H9 (cell line): Measurements from ENCODE around the gene SLC39A1. TPM values are rescaled to one million over a fixed set of nuclear protein-coding genes. Genes with fewer than 3 reads are reported as not detected.

Experiments used
- DNase-seq: peaks from one replicate; pipeline ENCODE4 v3.0.0-alpha.2; 2017
- H2AFZ ChIP-seq: one replicate; pipeline ENCODE4 v1.6.1; 2013; ENCODE audit warnings: mild to moderate bottlenecking, low read length, control low read depth, moderate library complexity
- H2AK5ac ChIP-seq: 2 replicates; pipeline ENCODE4 v1.6.1; 2013; ENCODE audit warnings: low read length, control low read depth, mixed read lengths; ENCODE audit not compliant: insufficient read length
- H2BK120ac ChIP-seq: one replicate; pipeline ENCODE4 v1.6.1; 2013; ENCODE audit warnings: low read depth, mild to moderate bottlenecking, low read length, control low read depth, inconsistent platforms; ENCODE audit not compliant: poor library complexity, severe bottlenecking
- H2BK12ac ChIP-seq: 2 replicates; pipeline ENCODE4 v1.6.1; 2013; ENCODE audit warnings: low read length, control low read depth, mixed read lengths, low read depth; ENCODE audit not compliant: insufficient read length
- H2BK15ac ChIP-seq: 2 replicates; pipeline ENCODE4 v1.6.1; 2013; ENCODE audit warnings: low read depth, low read length, control low read depth
- H2BK20ac ChIP-seq: one replicate; pipeline ENCODE4 v1.6.1; 2013; ENCODE audit warnings: low read depth, mild to moderate bottlenecking, low read length, control low read depth, inconsistent platforms; ENCODE audit not compliant: poor library complexity, severe bottlenecking
- H2BK5ac ChIP-seq: 2 replicates; pipeline ENCODE4 v1.6.1; 2013; ENCODE audit warnings: low read length, control low read depth, mixed read lengths; ENCODE audit not compliant: insufficient read length
- H3K14ac ChIP-seq: 2 replicates; pipeline ENCODE4 v1.6.1; 2013; ENCODE audit warnings: low read length, control low read depth; ENCODE audit not compliant: insufficient read depth
- H3K18ac ChIP-seq: 2 replicates; pipeline ENCODE4 v1.6.1; 2013; ENCODE audit warnings: low read depth, mild to moderate bottlenecking, mixed read lengths, low read length, control low read depth; ENCODE audit not compliant: insufficient read length
- H3K23ac ChIP-seq: 2 replicates; pipeline ENCODE4 v1.6.1; 2013; ENCODE audit warnings: low read length, control low read depth, mixed read lengths, low read depth; ENCODE audit not compliant: insufficient read length
- H3K23me2 ChIP-seq: 2 replicates; pipeline ENCODE4 v1.6.1; 2013; ENCODE audit warnings: low read depth, mild to moderate bottlenecking, mixed read lengths, low read length, control low read depth; ENCODE audit not compliant: insufficient read length, poor library complexity, severe bottlenecking
- H3K27ac ChIP-seq: 2 replicates; pipeline ENCODE4 v1.5.1; 2013; ENCODE audit warnings: low read length, control low read depth, mixed read lengths, low read depth; ENCODE audit not compliant: insufficient read length
- H3K27me3 ChIP-seq: 2 replicates; pipeline ENCODE4 v1.6.1; 2013; ENCODE audit warnings: low read length, control low read depth, inconsistent platforms; ENCODE audit not compliant: insufficient read depth
- H3K4ac ChIP-seq: 2 replicates; pipeline ENCODE4 v1.6.1; 2013; ENCODE audit warnings: low read depth, mild to moderate bottlenecking, control low read depth, inconsistent platforms, low read length, moderate library complexity
- H3K4me1 ChIP-seq: 2 replicates; pipeline ENCODE4 v1.6.1; 2013; ENCODE audit warnings: low read length, control low read depth, inconsistent platforms; ENCODE audit not compliant: insufficient read depth
- H3K4me2 ChIP-seq: 2 replicates; pipeline ENCODE4 v1.6.1; 2013; ENCODE audit warnings: low read length, control low read depth, mixed read lengths; ENCODE audit not compliant: insufficient read length, insufficient read depth
- H3K56ac ChIP-seq: 2 replicates; pipeline ENCODE4 v1.6.1; 2013; ENCODE audit warnings: low read depth, mild to moderate bottlenecking, mixed read lengths, low read length, control low read depth; ENCODE audit not compliant: insufficient read length
- H3K79me1 ChIP-seq: 2 replicates; pipeline ENCODE4 v1.6.1; 2013; ENCODE audit warnings: low read depth, mild to moderate bottlenecking, moderate library complexity, low read length, control low read depth, inconsistent platforms; ENCODE audit not compliant: insufficient read depth, poor library complexity, severe bottlenecking
- H3K79me2 ChIP-seq: 2 replicates; pipeline ENCODE4 v1.6.1; 2013; ENCODE audit warnings: low read length, control low read depth, inconsistent platforms; ENCODE audit not compliant: insufficient read depth
- H3K9ac ChIP-seq: 2 replicates; pipeline ENCODE4 v1.6.1; 2013; ENCODE audit warnings: low read length, control low read depth, mixed read lengths; ENCODE audit not compliant: insufficient read length; ENCODE audit errors: extremely low read depth
- H3K9me3 ChIP-seq: one replicate; pipeline ENCODE4 v1.6.1; 2013; ENCODE audit warnings: low read depth, low read length, inconsistent platforms; ENCODE audit not compliant: control insufficient read depth
- H3T11ph ChIP-seq: one replicate; pipeline ENCODE4 v1.6.1; 2013; ENCODE audit warnings: mild to moderate bottlenecking, low read length, control low read depth, inconsistent platforms
- H4K20me1 ChIP-seq: one replicate; pipeline ENCODE4 v1.6.1; 2013; ENCODE audit not compliant: control insufficient read depth, insufficient read length, insufficient read depth
- H4K5ac ChIP-seq: 2 replicates; pipeline ENCODE4 v1.6.1; 2013; ENCODE audit warnings: low read depth, mild to moderate bottlenecking, mixed read lengths, low read length, control low read depth; ENCODE audit not compliant: insufficient read length
- H4K8ac ChIP-seq: replicated peaks from 2 replicates; pipeline ENCODE4 v1.6.1; 2013; ENCODE audit warnings: low read length, control low read depth, mixed read lengths, low read depth; ENCODE audit not compliant: insufficient read length
- H4K91ac ChIP-seq: 2 replicates; pipeline ENCODE4 v1.6.1; 2013; ENCODE audit warnings: low read depth, mild to moderate bottlenecking, moderate library complexity, mixed read lengths, low read length, control low read depth; ENCODE audit not compliant: insufficient read length
- H3K27ac Mint-ChIP-seq, 3 experiments: 2 replicates in 2 of 3; 3 replicates in 1 of 3; pipeline ENCODE4 v1.8.0; 2020 to 2021; ENCODE audit warnings: mixed read lengths in 3 of 3, mild to moderate bottlenecking in 1 of 3, moderate library complexity in 1 of 3
- H3K27me3 Mint-ChIP-seq: 2 replicates; pipeline ENCODE4 v1.8.0; 2021; ENCODE audit warnings: low read depth, mild to moderate bottlenecking, moderate library complexity, mixed read lengths
- H3K36me3 Mint-ChIP-seq, 3 experiments: 2 replicates in 2 of 3; 3 replicates in 1 of 3; pipeline ENCODE4 v1.8.0; 2020 to 2021; ENCODE audit warnings: low read depth in 3 of 3, mixed read lengths in 3 of 3; ENCODE audit not compliant: insufficient read depth in 1 of 3
- H3K4me1 Mint-ChIP-seq, 2 experiments: 2 replicates each; pipeline ENCODE4 v1.8.0; 2020; ENCODE audit warnings: mixed read lengths in 2 of 2
- H3K4me3 Mint-ChIP-seq, 2 experiments: 2 replicates in 1 of 2; 3 replicates in 1 of 2; pipeline ENCODE4 v1.8.0; 2020 to 2021; ENCODE audit warnings: mild to moderate bottlenecking in 2 of 2, mixed read lengths in 2 of 2, moderate library complexity in 1 of 2
- H3K9me3 Mint-ChIP-seq, 2 experiments: 2 replicates in 1 of 2; 3 replicates in 1 of 2; pipeline ENCODE4 v1.8.0; 2020; ENCODE audit warnings: mild to moderate bottlenecking in 2 of 2, mixed read lengths in 2 of 2, moderate library complexity in 1 of 2
- WGBS: extraction: QIAGEN DNeasy Blood & Tissue Kit; methylation state at CpG from one replicate; pipeline ENCODE4 v1.1.7; 2013; ENCODE audit warnings: missing lambda C conversion rate, low lambda C conversion rate, mixed read lengths; ENCODE audit not compliant: insufficient read length; ENCODE audit errors: extremely low coverage; 5-methylcytosine and 5-hydroxymethylcytosine counted together
- total RNA-seq: library from RNA; stranded (reverse); gene quantifications from 2 replicates; pipeline ENCODE4 v1.2.1, GENCODE V29; 2021
- TF ChIP-seq, protein P1 (sequence below): fragments of 200-600 bp; sonication (generic); conservative IDR thresholded peaks from 3 replicates; pipeline ENCODE4 v1.8.0; 2021; ENCODE audit warnings: antibody characterized with exemption, mild to moderate bottlenecking

Gene SLC39A1
- total RNA-seq, 1 experiment from 2014 or later, result 161 TPM

DNA sequence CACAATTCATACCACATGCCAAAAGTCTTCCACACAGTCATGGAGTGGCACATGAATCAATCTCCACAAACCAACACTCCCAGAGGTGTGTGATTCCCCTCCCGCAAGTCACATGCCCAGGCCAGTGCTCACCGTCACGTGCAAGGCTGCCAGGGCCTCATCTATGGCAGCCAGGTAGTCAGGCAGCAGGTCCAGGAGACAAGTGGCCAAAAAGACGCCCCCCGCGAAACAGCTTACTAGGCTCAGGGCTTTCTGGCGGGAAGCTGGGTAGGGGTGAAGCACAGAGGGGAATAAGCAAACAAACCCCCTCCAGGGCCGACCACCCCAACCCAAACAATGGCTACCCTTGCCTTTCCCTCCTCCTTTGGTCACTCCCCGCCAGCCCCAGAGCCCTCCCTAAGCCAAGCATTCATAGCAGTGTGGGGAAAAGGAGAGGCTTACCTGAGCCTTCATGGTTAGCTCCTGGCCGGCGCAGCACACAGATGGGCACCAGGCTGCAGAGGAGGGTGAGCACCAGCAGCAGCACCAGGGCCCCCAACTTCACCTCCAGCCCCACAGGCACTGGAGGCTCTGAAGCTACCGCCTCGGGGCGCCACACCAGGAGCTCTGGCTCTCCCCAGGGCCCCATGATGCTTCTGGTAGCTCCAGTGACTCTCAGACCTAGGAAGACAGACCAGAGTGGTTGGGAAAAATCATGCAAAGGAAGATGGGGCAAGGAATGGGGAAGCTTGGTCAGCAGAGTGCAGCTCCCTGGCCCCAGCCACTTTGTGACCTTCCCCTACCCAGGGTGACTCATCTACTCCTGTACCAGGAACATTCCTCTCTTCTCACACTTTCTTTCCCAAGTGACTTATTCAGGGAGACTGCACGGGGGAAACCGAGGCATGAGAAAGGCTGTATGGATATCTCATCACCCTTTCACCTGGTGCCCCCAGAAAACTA is 978 bp downstream of the SLC39A1 start:
- H3K4me3 Mint-ChIP-seq, result peak overlapping the region; percentile 89 to 94
- no CpG with 5 or more reads among the region's 16 CpGs for WGBS

More for the DNA sequence above, 978 bp downstream of the SLC39A1 start:
- Histone ChIP-seq H4K20me1 (no peaks in the 10 kb centered on the region), H3K9ac (peak overlapping the region; percentile 96), H3K56ac (no peak overlapping the region), H3K23ac (no peak overlapping the region), H3K79me2 (peaks cover 21% of the 10 kb centered on the region; the same call in 1 of the 2 replicates), H3K18ac (peak overlapping the region; percentile 42), H2BK120ac (no peak overlapping the region), H4K8ac (no peak overlapping the region), H4K91ac (no peak overlapping the region), H3K4ac (no peak overlapping the region), H2AFZ (no peak overlapping the region), H3T11ph (no peak overlapping the region), H4K5ac (no peak overlapping the region), H2BK12ac (no peak overlapping the region), H3K23me2 (peaks cover 29% of the 10 kb centered on the region), H3K14ac (no peak overlapping the region), H3K79me1 (peaks cover 10% of the 10 kb centered on the region), H3K27me3 (no peaks in the 10 kb centered on the region), H3K4me2 (peak overlapping the region; percentile 96), H2BK20ac (no peak overlapping the region), H3K27ac (no peak overlapping the region), H2BK15ac (no peak overlapping the region), H3K4me1 (no peaks in the 10 kb centered on the region), H2AK5ac (no peak overlapping the region), H2BK5ac (no peak overlapping the region), H3K9me3 (no peaks in the 10 kb centered on the region)
- no peak for DNase-seq
- Mint-ChIP-seq H3K9me3 (peaks cover 0 to 4% of the 10 kb centered on the region in 2 experiments; a peak in 2 of 5 replicates), H3K27ac (peak overlapping the region; percentile 92 to 99 (median 97)), H3K4me1 (peaks cover 45 to 61% of the 10 kb centered on the region in 2 experiments), H3K36me3 (peaks cover 33 to 40% (median 36%) of the 10 kb centered on the region in 3 experiments), H3K27me3 (no peaks in the 10 kb centered on the region)
- TF ChIP-seq, protein P1, sequence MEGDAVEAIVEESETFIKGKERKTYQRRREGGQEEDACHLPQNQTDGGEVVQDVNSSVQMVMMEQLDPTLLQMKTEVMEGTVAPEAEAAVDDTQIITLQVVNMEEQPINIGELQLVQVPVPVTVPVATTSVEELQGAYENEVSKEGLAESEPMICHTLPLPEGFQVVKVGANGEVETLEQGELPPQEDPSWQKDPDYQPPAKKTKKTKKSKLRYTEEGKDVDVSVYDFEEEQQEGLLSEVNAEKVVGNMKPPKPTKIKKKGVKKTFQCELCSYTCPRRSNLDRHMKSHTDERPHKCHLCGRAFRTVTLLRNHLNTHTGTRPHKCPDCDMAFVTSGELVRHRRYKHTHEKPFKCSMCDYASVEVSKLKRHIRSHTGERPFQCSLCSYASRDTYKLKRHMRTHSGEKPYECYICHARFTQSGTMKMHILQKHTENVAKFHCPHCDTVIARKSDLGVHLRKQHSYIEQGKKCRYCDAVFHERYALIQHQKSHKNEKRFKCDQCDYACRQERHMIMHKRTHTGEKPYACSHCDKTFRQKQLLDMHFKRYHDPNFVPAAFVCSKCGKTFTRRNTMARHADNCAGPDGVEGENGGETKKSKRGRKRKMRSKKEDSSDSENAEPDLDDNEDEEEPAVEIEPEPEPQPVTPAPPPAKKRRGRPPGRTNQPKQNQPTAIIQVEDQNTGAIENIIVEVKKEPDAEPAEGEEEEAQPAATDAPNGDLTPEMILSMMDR, result no peak
